Stomach smooth muscle (tissue), 2 donors: ENCODE results near the gene ZSWIM3.

Experiments
- H3K27ac ChIP-seq: one replicate; pipeline ENCODE4 v1.7.0; 2013; ENCODE audit warnings: mild to moderate bottlenecking, low read length, inconsistent platforms
- H3K27me3 ChIP-seq, 2 donors: one replicate each; pipeline ENCODE4 v1.7.0; 2013; ENCODE audit warnings: low read length in 2 of 2; ENCODE audit not compliant: insufficient read depth in 2 of 2, control insufficient read depth in 1 of 2
- H3K36me3 ChIP-seq, 2 donors: one replicate each; pipeline ENCODE4 v1.7.0; 2013; ENCODE audit warnings: low read length in 2 of 2; ENCODE audit not compliant: control insufficient read depth in 2 of 2, insufficient read depth in 2 of 2
- H3K4me1 ChIP-seq: one replicate; pipeline ENCODE4 v1.7.0; 2013; ENCODE audit warnings: low read length; ENCODE audit not compliant: control insufficient read depth, insufficient read depth
- H3K4me3 ChIP-seq, 2 donors: one replicate each; pipeline ENCODE4 v1.7.0; 2013; ENCODE audit warnings: low read length in 2 of 2
- H3K9ac ChIP-seq, 2 donors: one replicate each; pipeline ENCODE4 v1.7.0; 2013; ENCODE audit warnings: low read length in 2 of 2, mild to moderate bottlenecking in 1 of 2
- H3K9me3 ChIP-seq, 2 donors: one replicate each; pipeline ENCODE4 v1.7.0; 2013; ENCODE audit warnings: low read length in 2 of 2; ENCODE audit not compliant: control insufficient read depth in 2 of 2
- donor health status: healthy.
- donor health status: Pancreatic carcinoma.

Gene ZSWIM3

DNA sequence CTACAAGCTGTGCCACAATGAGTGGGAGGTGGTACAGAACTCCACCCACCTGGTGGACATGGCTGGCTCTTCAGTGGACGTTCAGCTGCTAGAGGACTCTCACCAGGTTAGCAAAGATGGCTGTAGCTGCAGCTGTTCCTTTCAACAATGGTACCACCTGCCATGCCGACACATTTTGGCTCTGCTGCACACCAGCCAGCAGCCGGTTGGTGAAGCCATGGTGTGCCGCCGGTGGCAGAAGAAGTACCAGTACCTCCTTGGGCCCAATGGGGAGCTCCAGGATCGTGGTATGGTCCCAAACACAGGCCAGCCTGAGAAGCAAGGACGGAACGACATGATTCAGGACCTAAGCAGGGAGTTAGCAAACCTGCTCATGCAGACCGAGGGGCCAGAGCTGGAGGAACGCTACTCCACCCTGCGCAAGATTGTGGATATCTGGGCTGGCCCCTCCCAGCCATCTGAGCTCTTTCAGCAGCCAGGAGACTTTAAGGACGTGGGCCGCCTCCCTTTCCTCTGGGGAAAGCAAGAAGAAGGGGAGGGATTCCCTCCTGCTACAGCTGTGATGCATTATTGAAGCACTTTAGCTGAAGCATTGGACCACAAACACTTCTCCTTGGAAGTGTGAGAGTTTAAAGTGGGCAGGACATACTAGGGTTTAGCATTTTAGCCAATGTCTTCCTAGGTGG lies 20.8 kb downstream of the ZSWIM3 start:
- Histone ChIP-seq H3K9ac (no peak overlapping the region), H3K4me3 (no peak overlapping the region), H3K27me3 (no peaks in the 10 kb centered on the region), H3K4me1 (peaks cover 8% of the 10 kb centered on the region), H3K9me3 (no peaks in the 10 kb centered on the region), H3K36me3 (peaks cover 24 to 25% of the 10 kb centered on the region in 2 donors), H3K27ac (no peak overlapping the region)

DNA sequence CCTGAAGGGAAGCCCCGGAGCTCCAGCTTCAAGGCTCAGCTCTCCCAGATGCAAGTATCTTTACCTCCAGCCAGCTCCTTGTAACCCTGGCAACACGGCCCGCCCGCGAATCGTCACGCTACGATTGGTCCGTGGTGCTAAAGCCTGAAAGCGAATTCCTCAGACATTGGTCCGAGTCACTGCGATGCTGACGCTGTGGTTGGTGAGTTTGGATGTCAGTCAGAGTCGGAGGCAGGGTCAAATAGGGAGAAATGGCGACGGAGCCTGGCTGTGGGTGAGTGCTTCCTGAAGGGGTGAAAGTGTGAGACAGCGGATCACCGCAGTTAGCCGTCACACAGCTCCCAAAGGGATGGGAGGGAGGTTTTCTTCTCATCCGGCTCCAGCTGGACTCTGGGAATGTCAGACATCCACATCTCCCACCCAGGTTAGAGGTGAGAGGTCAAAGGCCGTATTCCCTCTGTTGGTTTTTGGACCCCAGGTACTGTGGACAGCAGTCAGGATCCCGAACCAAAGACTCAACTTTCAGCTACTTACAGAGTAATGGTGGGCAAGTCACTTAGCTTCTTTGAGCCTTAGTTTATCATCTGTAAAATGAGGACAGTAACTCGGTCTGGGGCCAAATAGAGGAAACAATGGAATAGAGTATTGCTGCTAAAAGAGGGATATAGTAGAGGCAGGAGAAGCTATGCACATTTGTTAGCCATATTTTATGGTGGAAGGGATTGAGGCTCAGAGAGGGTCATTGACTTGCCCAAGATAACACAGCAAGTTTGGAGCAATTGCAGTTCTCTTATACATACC lies 23.8 kb downstream of the ZSWIM3 start, which contains the start of gene ZSWIM1:
Gene ZSWIM1, plus strand, starts transcription at position 240 of the 801 bp plus-strand sequence. CDS start 1,366 bp downstream, outside the sequence.
- Histone ChIP-seq H3K27me3 (no peaks in the 10 kb centered on the region), H3K9ac (peak within 1 kb of the TSS; percentile 95 to 99), H3K4me3 (peak within 1 kb of the TSS; percentile 94 to 95), H3K9me3 (no peaks in the 10 kb centered on the region), H3K4me1 (peaks cover 11% of the 10 kb centered on the region), H3K36me3 (peaks cover 32 to 39% of the 10 kb centered on the region in 2 donors), H3K27ac (peak within 1 kb of the TSS; percentile 89)

DNA sequence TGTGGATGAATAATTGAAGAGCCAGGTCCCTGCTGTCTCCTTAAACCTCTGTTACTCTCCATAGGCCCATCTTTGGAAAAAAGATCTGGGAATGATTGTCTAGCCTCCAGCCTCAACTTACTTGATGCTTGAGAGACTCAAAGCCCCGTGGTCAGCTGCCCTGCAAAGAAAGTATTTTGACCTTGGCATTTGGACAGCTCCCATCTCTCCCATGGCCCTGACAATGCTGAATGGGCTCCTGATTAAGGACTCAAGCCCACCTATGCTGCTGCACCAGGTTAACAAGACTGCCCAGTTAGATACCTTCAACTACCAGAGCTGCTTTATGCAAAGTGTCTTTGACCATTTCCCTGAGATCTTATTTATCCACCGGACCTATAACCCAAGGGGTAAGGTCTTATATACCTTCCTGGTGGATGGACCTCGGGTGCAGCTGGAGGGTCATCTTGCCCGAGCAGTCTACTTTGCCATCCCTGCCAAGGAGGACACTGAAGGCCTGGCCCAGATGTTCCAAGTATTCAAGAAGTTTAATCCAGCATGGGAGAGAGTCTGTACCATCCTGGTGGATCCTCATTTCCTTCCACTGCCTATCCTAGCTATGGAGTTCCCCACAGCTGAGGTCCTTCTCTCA lies 25.2 kb downstream of the ZSWIM3 start:
- Histone ChIP-seq H3K9me3 (no peaks in the 10 kb centered on the region), H3K4me1 (peaks cover 11% of the 10 kb centered on the region), H3K27me3 (no peaks in the 10 kb centered on the region), H3K9ac (no peak overlapping the region), H3K27ac (no peak overlapping the region), H3K4me3 (no peak overlapping the region), H3K36me3 (peaks cover 26 to 36% of the 10 kb centered on the region in 2 donors)

DNA sequence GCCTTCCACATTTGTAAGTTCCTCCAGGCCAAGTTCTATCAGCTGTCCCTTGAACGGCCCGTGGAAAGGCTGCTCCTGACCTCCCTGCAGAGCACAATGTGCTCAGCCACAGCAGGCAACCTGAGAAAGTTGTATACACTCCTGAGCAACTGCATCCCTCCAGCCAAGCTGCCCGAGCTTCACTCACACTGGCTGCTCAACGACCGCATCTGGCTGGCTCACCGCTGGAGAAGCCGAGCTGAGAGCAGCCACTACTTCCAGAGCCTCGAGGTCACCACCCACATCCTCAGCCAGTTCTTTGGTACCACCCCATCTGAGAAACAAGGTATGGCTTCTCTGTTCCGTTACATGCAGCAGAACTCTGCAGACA lies 25.7 kb downstream of the ZSWIM3 start:
- Histone ChIP-seq H3K27ac (no peak overlapping the region), H3K36me3 (peaks cover 21 to 33% of the 10 kb centered on the region in 2 donors), H3K9ac (no peak overlapping the region), H3K27me3 (no peaks in the 10 kb centered on the region), H3K9me3 (no peaks in the 10 kb centered on the region), H3K4me1 (peaks cover 11% of the 10 kb centered on the region), H3K4me3 (no peak overlapping the region)

DNA sequence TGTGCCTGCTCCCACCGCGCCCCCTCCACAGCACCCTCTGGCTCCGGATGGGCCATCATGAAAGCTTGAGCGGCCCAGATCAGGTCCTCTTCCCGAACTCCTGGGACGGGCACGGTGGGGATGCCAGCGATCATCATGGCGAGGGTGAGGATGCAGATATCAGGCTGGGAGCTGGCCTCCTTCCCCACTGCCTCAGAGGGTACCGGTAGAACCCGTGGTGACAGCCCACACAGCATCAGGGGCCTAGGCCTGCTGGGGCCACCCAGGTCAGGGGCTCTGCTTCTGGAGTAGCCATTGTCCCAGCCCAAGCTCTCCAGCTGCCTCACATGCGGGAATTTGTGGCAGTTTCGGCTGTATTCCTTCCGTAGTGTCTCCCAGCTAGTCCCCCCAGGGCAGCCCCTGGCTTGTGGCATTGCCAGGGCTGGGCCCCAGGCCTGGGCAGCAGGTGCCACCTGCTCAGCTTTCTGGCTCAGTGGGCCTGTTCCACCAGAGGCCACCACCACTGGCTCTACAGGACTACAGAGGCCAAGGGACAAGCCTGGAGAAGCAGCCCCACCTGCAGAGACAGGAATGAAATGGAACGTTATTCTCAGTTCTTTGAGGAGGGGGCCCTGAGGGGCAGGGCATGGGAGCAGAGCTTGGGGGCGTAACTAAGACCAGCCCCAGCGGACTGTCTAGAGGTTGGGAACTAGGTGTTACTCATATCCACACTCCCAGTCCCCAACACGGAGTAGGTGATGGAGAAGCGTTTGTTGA lies 29.4 kb downstream of the ZSWIM3 start:
- Histone ChIP-seq H3K36me3 (peaks cover 15 to 29% of the 10 kb centered on the region in 2 donors), H3K27ac (no peak overlapping the region), H3K9ac (no peak overlapping the region), H3K4me3 (no peak overlapping the region), H3K27me3 (no peaks in the 10 kb centered on the region), H3K4me1 (peaks cover 21% of the 10 kb centered on the region), H3K9me3 (no peaks in the 10 kb centered on the region)

DNA sequence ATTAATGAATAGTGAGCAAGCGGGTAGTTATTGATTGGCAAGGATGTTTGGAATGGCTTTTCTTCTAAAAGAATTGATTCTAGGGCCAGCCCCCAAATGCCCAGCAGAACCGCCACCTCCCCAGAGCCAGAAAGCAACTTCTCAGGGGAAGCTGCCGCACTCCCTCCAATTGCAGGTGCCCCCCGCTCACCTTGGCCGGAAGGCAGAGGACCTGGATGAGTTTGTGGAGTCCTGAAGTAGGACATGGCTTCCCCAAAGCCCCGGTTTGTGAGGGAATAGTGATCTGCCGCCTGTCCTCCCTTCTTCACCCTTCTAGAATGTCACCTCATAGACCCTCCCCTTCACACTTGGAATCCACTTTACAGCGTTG lies 29.9 kb downstream of the ZSWIM3 start, which contains the start of gene SPATA25:
Gene SPATA25, minus strand, starts transcription at position 277 of the 370 bp plus-strand sequence. Its CDS starts 32 bp downstream, at position 245.
- Histone ChIP-seq H3K36me3 (peaks cover 15 to 29% of the 10 kb centered on the region in 2 donors), H3K4me3 (no peak within 1 kb of the TSS), H3K9me3 (no peaks in the 10 kb centered on the region), H3K9ac (no peak within 1 kb of the TSS), H3K27ac (no peak within 1 kb of the TSS), H3K4me1 (peaks cover 27% of the 10 kb centered on the region), H3K27me3 (no peaks in the 10 kb centered on the region)

DNA sequence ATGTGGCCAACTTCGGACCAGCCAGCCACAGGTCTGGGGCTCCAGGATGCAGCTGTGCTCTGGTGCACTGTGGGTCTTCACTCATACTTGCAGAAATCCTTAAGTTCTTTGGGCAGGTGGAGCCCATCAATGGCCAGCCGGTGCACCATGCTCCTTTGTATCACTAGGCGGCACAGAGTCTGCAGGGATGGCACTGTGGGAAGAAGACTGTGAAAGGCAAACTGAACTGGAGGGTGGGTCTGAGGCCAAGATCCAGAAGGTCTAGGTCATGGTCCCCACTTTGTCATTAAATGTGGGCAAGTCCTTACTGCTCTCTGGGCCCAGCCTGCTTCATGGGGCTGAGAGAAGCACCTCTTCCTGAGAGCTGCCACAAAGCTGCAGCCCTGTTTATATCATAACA lies 31.3 kb downstream of the ZSWIM3 start:
- H3K4me1 ChIP-seq = peaks cover 26% of the 10 kb centered on the region
- H3K4me3 ChIP-seq = no peak overlapping the region
- H3K9me3 ChIP-seq = no peaks in the 10 kb centered on the region
- no peak overlapping the region for H3K27ac ChIP-seq
- H3K27me3 ChIP-seq = no peaks in the 10 kb centered on the region
- H3K9ac ChIP-seq = peak overlapping the region in 1 of 2 donors; percentile 15
- H3K36me3 ChIP-seq = peaks cover 11 to 19% of the 10 kb centered on the region in 2 donors

DNA sequence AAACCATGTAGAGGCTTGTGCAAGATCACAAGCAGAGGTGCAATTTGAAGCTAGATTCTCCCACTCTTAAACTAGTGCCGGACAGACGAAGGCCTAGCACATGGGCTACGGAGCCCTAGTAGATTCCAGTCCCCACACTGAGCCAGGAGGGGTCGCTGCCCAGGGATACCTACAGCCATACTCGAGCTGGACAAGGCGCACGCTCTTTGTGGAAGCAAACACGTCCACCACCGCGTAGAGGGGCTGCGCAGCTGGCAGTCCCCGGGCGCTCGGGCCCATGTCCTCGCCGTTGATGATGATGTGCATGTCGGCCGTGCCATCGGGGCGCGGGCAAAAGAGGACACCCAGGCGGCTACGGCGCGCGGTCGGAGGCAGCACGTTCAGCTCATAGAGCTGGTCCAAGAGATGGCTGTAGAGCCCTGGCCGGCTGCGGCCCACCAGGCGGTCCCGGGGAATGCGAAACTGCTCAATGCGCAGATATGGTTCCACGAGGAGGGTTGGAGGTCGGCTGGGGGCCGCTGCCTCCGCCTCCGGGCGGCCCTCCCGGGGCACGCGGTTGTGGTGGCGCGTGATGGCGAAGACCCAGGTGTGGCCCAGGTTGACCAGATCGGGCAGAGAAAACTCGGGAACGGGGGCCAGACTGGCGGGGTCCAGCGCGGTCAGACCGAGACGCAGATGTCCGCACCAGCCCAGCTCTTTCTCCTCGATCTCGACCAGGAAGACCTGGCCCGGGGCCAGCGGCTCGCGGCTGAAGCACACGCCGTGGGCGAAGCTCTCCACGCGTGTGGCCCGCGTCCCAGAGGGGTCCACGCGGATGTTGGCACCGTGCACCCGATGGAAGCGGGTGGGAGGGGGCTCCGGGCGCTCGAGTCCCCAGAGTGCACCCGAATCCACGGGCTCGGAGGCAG lies 32.9 kb downstream of the ZSWIM3 start:
- Histone ChIP-seq H3K9me3 (no peaks in the 10 kb centered on the region), H3K27ac (peak overlapping the region; percentile 80), H3K36me3 (peaks cover 22 to 24% of the 10 kb centered on the region in 2 donors), H3K9ac (peak overlapping the region; percentile 82 to 92), H3K4me3 (peak overlapping the region; percentile 67 to 88), H3K27me3 (no peaks in the 10 kb centered on the region), H3K4me1 (peaks cover 26% of the 10 kb centered on the region)

DNA sequence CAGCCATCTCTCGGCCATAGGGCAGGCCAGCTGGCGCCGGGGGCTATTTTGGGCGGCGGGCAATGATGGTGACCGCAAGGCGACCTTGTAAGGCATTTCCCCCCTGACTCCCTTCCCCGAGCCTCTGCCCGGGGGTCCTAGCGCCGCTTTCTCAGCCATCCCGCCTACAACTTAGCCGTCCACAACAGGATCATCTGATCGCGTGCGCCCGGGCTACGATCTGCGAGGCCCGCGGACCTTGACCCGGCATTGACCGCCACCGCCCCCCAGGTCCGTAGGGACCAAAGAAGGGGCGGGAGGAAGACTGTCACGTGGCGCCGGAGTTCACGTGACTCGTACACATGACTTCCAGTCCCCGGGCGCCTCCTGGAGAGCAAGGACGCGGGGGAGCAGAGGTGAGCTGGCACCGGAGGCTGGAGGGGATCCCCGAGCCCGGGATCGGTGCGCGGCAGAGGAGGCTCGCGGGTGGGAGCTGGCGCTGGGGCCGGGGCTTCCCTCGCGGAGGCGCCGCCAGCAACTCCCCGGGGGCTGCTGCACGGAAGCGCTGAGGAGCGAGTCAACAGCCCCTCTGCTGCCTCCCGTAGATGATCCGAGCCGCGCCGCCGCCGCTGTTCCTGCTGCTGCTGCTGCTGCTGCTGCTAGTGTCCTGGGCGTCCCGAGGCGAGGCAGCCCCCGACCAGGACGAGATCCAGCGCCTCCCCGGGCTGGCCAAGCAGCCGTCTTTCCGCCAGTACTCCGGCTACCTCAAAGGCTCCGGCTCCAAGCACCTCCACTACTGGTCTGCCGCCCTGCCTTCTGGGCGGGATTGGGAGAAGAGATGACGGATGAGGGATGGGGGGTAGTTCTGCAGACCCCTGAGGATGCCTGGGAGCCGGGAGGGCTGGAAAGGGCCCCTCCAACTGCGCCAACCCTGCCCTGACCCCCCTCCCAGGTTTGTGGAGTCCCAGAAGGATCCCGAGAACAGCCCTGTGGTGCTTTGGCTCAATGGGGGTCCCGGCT lies 33.9 kb downstream of the ZSWIM3 start, which contains the start of the genes CTSA and NEURL2:
Gene CTSA, plus strand, starts transcription at position 351 of the 999 bp plus-strand sequence. Its CDS starts 234 bp downstream, at position 585.
Gene NEURL2, minus strand, starts transcription at position 224 of the 999 bp plus-strand sequence. Its CDS starts 217 bp downstream, at position 7.
- Histone ChIP-seq H3K27me3 (no peaks in the 10 kb centered on the region), H3K4me3 (peak within 1 kb of the TSS; percentile 67 to 88), H3K27ac (peak within 1 kb of the TSS; percentile 80), H3K9ac (peak within 1 kb of the TSS; percentile 82 to 92), H3K9me3 (no peaks in the 10 kb centered on the region), H3K4me1 (peaks cover 26% of the 10 kb centered on the region), H3K36me3 (peaks cover 22 to 24% of the 10 kb centered on the region in 2 donors)
